AG04450 (cell line): ENCODE measurements around the gene MAK. TPM values are rescaled to one million over a fixed set of nuclear protein-coding genes. Genes with fewer than 3 reads are reported as not detected.
A peak's percentile ranks its signal among the peaks of the same experiment; 100 is the strongest.

Experiments
- CTCF ChIA-PET: fragments of 300-600, 350-600 bp; formaldehyde crosslinking; extraction: SDS; loops from one replicate; lab custom pipeline; 2022; ENCODE audit warnings: antibody characterized with exemption, inconsistent platforms; lab: Charles Lee
- POLR2A ChIA-PET: fragments of 350-600 bp; formaldehyde crosslinking; extraction: SDS; loops from one replicate; lab custom pipeline; 2021; ENCODE audit warnings: antibody characterized with exemption, inconsistent platforms; lab: Yijun Ruan, JAX
- DNase-seq: peaks from one replicate; pipeline ENCODE4 v3.0.0-alpha.2; 2011; ENCODE audit warnings: low read depth, low spot score
- H3K27ac ChIP-seq: one replicate; pipeline ENCODE4 v1.5.1; 2012; ENCODE audit warnings: low read depth, low read length, control low read depth
- H3K27me3 ChIP-seq: one replicate; pipeline ENCODE4 v1.6.0; 2012; ENCODE audit warnings: low read length; ENCODE audit not compliant: control insufficient read depth, insufficient read depth
- H3K4me3 ChIP-seq: 2 replicates; pipeline ENCODE4 v1.5.1; 2011; ENCODE audit warnings: mild to moderate bottlenecking, low read depth, low read length, control low read depth
- H3K9me3 ChIP-seq: 2 replicates; pipeline ENCODE4 v1.5.1; 2012; ENCODE audit warnings: low read length; ENCODE audit not compliant: control insufficient read depth, insufficient read depth
- polyA plus RNA-seq: library from polyadenylated mRNA; depleted of rRNA; stranded (reverse); fragments of >200 nt; gene quantifications from 2 replicates; pipeline ENCODE4 v1.2.3, GENCODE V29; 2011
- TF ChIP-seq, protein P1 (sequence below): IDR thresholded peaks from 2 replicates; pipeline ENCODE4 v1.5.1; 2011; ENCODE audit warnings: low read depth, low read length, control low read depth, inconsistent platforms

The MAK gene
- polyA plus RNA-seq, 1 experiment = not detected

DNA sequence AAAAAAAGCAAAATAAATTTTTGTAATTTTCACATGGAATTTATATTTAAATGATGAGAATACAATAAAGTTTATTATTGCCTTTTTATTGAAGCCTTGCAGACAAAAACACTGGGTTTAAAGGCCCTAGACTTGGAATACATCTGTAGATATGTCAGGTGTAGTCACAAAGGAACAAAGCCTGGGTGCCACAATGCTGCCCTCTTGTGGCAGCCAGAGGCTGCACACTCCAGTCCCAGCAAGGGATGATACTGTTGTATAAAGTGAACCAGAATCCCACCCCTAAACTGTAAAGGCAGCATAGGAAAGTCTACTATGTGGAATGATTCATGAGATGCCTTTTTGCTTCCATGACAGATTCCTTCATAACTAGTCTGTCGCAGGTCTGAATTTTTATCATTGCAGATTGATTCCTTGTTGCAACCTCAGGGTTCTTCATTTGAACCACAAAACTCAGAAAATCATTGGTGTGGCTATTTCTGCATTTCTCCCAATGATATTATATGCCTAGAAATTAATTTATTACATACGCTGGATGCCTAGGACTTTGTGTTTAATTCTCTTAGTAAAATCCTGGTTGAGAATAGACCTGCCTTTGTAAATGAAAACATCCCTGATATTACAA, 37.0 kb downstream of the MAK start:
- Histone ChIP-seq H3K9me3 (no peaks in the 10 kb centered on the region), H3K27ac (no peak overlapping the region), H3K27me3 (no peaks in the 10 kb centered on the region), H3K4me3 (no peak overlapping the region)
- POLR2A ChIA-PET = no interaction called here
- peak; percentile 36 for DNase-seq
- CTCF ChIA-PET = interaction anchor here (0.6 to 3.7 kb wide), 32 partner anchors 8 to 1364 kb away, joined by 3 to 71 read pairs (median 4); partner anchors contain the start of genes MAK and TMEM14B
- TF ChIP-seq, protein P1, sequence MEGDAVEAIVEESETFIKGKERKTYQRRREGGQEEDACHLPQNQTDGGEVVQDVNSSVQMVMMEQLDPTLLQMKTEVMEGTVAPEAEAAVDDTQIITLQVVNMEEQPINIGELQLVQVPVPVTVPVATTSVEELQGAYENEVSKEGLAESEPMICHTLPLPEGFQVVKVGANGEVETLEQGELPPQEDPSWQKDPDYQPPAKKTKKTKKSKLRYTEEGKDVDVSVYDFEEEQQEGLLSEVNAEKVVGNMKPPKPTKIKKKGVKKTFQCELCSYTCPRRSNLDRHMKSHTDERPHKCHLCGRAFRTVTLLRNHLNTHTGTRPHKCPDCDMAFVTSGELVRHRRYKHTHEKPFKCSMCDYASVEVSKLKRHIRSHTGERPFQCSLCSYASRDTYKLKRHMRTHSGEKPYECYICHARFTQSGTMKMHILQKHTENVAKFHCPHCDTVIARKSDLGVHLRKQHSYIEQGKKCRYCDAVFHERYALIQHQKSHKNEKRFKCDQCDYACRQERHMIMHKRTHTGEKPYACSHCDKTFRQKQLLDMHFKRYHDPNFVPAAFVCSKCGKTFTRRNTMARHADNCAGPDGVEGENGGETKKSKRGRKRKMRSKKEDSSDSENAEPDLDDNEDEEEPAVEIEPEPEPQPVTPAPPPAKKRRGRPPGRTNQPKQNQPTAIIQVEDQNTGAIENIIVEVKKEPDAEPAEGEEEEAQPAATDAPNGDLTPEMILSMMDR = peak; percentile 100

- CTCF ChIA-PET = interaction anchor here (0.6 to 3.7 kb wide), 14 partner anchors 8 to 324 kb away, joined by 3 to 71 read pairs (median 4); no protein-coding TSS in a partner anchor
These were observed 37.5 kb downstream of the MAK start for GRCh38 chr6:10800810-10801209.

DNA sequence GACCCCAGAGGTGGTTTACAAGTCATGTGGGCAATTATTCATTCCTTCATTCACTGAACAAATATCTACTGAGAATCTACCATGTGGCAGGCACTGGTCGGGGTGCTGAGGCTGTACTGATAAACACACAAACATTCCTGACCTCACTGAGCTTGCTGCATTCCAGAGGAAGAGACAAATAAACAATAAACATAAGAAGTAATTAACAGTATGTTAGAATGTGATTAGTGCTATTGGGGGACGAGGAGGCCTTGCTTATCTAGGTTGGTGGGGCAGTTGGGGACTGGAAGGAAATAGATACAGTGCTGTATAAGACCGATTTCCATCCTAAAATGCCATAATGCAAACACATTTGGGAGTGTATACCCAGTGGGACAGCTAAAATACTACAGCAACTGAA, 44.1 kb downstream of the MAK start:
- TF ChIP-seq, protein P1 = no peak
- ChIA-PET CTCF (interaction anchor here (0.5 to 5.4 kb wide), 4 partner anchors 8 to 1569 kb away, joined by 4 to 22 read pairs (median 8); no protein-coding TSS in a partner anchor), POLR2A (no interaction called here)
- Histone ChIP-seq H3K27ac (no peak overlapping the region), H3K4me3 (no peak overlapping the region), H3K9me3 (no peaks in the 10 kb centered on the region), H3K27me3 (no peaks in the 10 kb centered on the region)
- DNase-seq = no peak

More at GRCh38 chr6:10800810-10801209, 37.5 kb downstream of the MAK start:
- Histone ChIP-seq H3K9me3 (no peaks in the 10 kb centered on the region), H3K27ac (no peak overlapping the region), H3K27me3 (no peaks in the 10 kb centered on the region), H3K4me3 (no peak overlapping the region)
- POLR2A ChIA-PET = interaction anchor here (0.6 kb wide), 1 partner anchor 40 kb away, joined by 7 read pairs; no protein-coding TSS in a partner anchor
- TF ChIP-seq, protein P1 = no peak
- DNase-seq = peak; percentile 3

GRCh38 chr6:10793695-10794094, 44.6 kb downstream of the MAK start:
- Histone ChIP-seq H3K4me3 (no peak overlapping the region), H3K27ac (no peak overlapping the region), H3K9me3 (no peaks in the 10 kb centered on the region), H3K27me3 (no peaks in the 10 kb centered on the region)
- POLR2A ChIA-PET = no interaction called here
- CTCF ChIA-PET = interaction anchor here (0.5 to 2.0 kb wide), 4 partner anchors 9 to 1570 kb away, joined by 4 to 10 read pairs (median 6); no protein-coding TSS in a partner anchor
- TF ChIP-seq, protein P1 = no peak
- no peak for DNase-seq

GRCh38 chr6:10793035-10793434, 45.3 kb downstream of the MAK start:
- CTCF ChIA-PET = interaction anchor here (0.7 to 2.0 kb wide), 3 partner anchors 8 to 314 kb away, joined by 4 to 10 read pairs (median 5); no protein-coding TSS in a partner anchor
- TF ChIP-seq, protein P1 = no peak
- no peak overlapping the region for H3K4me3 ChIP-seq
- H3K27ac ChIP-seq = no peak overlapping the region
- H3K27me3 ChIP-seq = no peaks in the 10 kb centered on the region
- no peak for DNase-seq
- H3K9me3 ChIP-seq = no peaks in the 10 kb centered on the region
- POLR2A ChIA-PET = no interaction called here
